HepG2 (cell line): ENCODE measurements around the gene SMYD4. TPM values are rescaled to one million over a fixed set of nuclear protein-coding genes. Genes with fewer than 3 reads are reported as not detected.

Source experiments
- KDM5B ChIP-seq: sonication (generic); formaldehyde crosslinking; IDR thresholded peaks from 2 replicates; pipeline ENCODE4 v1.4.0; 2020; ENCODE audit warnings: missing genetic modification reagents, mild to moderate bottlenecking, borderline replicate concordance
- MTA3 ChIP-seq: sonication (generic); formaldehyde crosslinking; IDR thresholded peaks from 2 replicates; pipeline ENCODE4 v1.4.0; 2020; ENCODE audit warnings: missing genetic modification reagents
- NCOA2 ChIP-seq: sonication (generic); formaldehyde crosslinking; IDR thresholded peaks from 2 replicates; pipeline ENCODE4 v1.8.0; 2022; ENCODE audit warnings: inconsistent platforms
- SOX13 ChIP-seq, 3 experiments: fragments of 450-650 bp in 1 of 3; sonication (generic) in 1 of 3; formaldehyde crosslinking in 1 of 3; IDR thresholded peaks in 2 of 3; conservative IDR thresholded peaks in 1 of 3; 2 replicates each; pipeline versions ENCODE4 v1.5.0 to v1.6.1; 2016 to 2020; ENCODE audit warnings: antibody characterized with exemption in 1 of 3, mild to moderate bottlenecking in 1 of 3, missing compliant biosample characterization in 1 of 3, missing genetic modification reagents in 1 of 3, moderate library complexity in 1 of 3
- WIZ ChIP-seq: sonication (generic); formaldehyde crosslinking; IDR thresholded peaks from 2 replicates; pipeline ENCODE4 v1.5.1; 2020; ENCODE audit warnings: mild to moderate bottlenecking, missing genetic modification reagents
- ZNF143 ChIP-seq: sonication (generic); formaldehyde crosslinking; IDR thresholded peaks from 2 replicates; pipeline ENCODE4 v1.4.0; 2020; ENCODE audit warnings: missing genetic modification reagents
- ZNF607 ChIP-seq: sonication (generic); formaldehyde crosslinking; IDR thresholded peaks from 2 replicates; pipeline ENCODE4 v1.5.1; 2020; ENCODE audit warnings: missing genetic modification reagents, mild to moderate bottlenecking, borderline replicate concordance
- polyA plus RNA-seq, 8 experiments: library from polyadenylated mRNA; depleted of rRNA in 3 of 8; stranded (reverse) in 7 of 8; unstranded in 1 of 8; fragments of >200 nt; fragmentation: Illumina TruSeq in 4 of 8; extraction: Trizol in 4 of 8; gene quantifications; 2 replicates each; pipeline versions ENCODE4 v1.2.1 to v1.2.3, GENCODE V29; 2011 to 2016; ENCODE audit warnings: low read depth in 4 of 8, missing spikeins in 1 of 8, mixed read lengths in 1 of 8; ENCODE audit not compliant: insufficient read depth in 1 of 8
- total RNA-seq, 5 experiments: library from RNA; depleted of rRNA; stranded (reverse); fragments of >200 nt; fragmentation: Illumina TruSeq; extraction: Trizol; gene quantifications; 2 replicates each; pipeline ENCODE4 v1.2.3, GENCODE V29; 2016; ENCODE audit warnings: low read depth in 1 of 5
- TF ChIP-seq, protein P1 (sequence below): fragments of 450-650 bp; IDR thresholded peaks from 2 replicates; pipeline ENCODE4 v1.6.1; 2016
- TF ChIP-seq, protein P2 (sequence below): sonication (generic); formaldehyde crosslinking; IDR thresholded peaks from 2 replicates; pipeline ENCODE4 v1.5.0; 2020; ENCODE audit warnings: mild to moderate bottlenecking, missing genetic modification reagents, borderline replicate concordance
- TF ChIP-seq, protein P3 (sequence below): IDR thresholded peaks from 2 replicates; pipeline ENCODE4 v1.6.1; 2016; ENCODE audit warnings: low read depth
- TF ChIP-seq, protein P4 (sequence below): IDR thresholded peaks from 2 replicates; pipeline ENCODE4 v1.6.1; 2018; ENCODE audit warnings: missing genetic modification reagents, mild to moderate bottlenecking, missing compliant biosample characterization
- TF ChIP-seq, protein P5 (sequence below): sonication (generic); formaldehyde crosslinking; IDR thresholded peaks from 2 replicates; pipeline ENCODE4 v1.5.1; 2020; ENCODE audit warnings: mild to moderate bottlenecking, moderate library complexity, missing genetic modification reagents

SMYD4 gene
- total and polyA plus RNA-seq, 2 of the 13 experiments (the other 11 are each of a cell fraction or from before 2014, with no cell fraction given) = 7.4 to 11.3 TPM

DNA sequence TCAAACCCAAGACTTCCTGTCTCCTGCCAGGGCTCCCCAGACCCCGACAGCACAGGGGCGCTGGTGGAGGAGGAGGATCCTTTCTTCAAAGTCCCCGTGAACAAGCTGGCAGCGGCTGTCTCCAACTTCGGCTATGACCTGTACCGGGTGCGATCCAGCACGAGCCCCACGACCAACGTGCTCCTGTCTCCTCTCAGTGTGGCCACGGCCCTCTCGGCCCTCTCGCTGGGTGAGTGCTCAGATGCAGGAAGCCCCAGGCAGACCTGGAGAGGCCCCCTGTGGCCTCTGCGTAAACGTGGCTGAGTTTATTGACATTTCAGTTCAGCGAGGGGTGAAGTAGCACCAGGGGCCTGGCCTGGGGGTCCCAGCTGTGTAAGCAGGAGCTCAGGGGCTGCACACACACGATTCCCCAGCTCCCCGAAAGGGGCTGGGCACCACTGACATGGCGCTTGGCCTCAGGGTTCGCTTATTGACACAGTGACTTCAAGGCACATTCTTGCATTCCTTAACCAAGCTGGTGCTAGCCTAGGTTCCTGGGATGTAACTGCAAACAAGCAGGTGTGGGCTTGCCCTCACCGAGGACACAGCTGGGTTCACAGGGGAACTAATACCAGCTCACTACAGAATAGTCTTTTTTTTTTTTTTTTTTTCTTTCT is 59.8 kb downstream of the SMYD4 start (continued):
- TF ChIP-seq, protein P1, sequence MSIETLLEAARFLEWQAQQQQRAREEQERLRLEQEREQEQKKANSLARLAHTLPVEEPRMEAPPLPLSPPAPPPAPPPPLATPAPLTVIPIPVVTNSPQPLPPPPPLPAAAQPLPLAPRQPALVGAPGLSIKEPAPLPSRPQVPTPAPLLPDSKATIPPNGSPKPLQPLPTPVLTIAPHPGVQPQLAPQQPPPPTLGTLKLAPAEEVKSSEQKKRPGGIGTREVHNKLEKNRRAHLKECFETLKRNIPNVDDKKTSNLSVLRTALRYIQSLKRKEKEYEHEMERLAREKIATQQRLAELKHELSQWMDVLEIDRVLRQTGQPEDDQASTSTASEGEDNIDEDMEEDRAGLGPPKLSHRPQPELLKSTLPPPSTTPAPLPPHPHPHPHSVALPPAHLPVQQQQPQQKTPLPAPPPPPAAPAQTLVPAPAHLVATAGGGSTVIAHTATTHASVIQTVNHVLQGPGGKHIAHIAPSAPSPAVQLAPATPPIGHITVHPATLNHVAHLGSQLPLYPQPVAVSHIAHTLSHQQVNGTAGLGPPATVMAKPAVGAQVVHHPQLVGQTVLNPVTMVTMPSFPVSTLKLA = 0 out of 2 replicates have a peak, but pooled peaks have one; percentile 6
- peak; percentile 35; the same call in 1 of the 2 replicates for TF ChIP-seq KDM5B (CRISPR knock-in tag)
- TF ChIP-seq, protein P2, sequence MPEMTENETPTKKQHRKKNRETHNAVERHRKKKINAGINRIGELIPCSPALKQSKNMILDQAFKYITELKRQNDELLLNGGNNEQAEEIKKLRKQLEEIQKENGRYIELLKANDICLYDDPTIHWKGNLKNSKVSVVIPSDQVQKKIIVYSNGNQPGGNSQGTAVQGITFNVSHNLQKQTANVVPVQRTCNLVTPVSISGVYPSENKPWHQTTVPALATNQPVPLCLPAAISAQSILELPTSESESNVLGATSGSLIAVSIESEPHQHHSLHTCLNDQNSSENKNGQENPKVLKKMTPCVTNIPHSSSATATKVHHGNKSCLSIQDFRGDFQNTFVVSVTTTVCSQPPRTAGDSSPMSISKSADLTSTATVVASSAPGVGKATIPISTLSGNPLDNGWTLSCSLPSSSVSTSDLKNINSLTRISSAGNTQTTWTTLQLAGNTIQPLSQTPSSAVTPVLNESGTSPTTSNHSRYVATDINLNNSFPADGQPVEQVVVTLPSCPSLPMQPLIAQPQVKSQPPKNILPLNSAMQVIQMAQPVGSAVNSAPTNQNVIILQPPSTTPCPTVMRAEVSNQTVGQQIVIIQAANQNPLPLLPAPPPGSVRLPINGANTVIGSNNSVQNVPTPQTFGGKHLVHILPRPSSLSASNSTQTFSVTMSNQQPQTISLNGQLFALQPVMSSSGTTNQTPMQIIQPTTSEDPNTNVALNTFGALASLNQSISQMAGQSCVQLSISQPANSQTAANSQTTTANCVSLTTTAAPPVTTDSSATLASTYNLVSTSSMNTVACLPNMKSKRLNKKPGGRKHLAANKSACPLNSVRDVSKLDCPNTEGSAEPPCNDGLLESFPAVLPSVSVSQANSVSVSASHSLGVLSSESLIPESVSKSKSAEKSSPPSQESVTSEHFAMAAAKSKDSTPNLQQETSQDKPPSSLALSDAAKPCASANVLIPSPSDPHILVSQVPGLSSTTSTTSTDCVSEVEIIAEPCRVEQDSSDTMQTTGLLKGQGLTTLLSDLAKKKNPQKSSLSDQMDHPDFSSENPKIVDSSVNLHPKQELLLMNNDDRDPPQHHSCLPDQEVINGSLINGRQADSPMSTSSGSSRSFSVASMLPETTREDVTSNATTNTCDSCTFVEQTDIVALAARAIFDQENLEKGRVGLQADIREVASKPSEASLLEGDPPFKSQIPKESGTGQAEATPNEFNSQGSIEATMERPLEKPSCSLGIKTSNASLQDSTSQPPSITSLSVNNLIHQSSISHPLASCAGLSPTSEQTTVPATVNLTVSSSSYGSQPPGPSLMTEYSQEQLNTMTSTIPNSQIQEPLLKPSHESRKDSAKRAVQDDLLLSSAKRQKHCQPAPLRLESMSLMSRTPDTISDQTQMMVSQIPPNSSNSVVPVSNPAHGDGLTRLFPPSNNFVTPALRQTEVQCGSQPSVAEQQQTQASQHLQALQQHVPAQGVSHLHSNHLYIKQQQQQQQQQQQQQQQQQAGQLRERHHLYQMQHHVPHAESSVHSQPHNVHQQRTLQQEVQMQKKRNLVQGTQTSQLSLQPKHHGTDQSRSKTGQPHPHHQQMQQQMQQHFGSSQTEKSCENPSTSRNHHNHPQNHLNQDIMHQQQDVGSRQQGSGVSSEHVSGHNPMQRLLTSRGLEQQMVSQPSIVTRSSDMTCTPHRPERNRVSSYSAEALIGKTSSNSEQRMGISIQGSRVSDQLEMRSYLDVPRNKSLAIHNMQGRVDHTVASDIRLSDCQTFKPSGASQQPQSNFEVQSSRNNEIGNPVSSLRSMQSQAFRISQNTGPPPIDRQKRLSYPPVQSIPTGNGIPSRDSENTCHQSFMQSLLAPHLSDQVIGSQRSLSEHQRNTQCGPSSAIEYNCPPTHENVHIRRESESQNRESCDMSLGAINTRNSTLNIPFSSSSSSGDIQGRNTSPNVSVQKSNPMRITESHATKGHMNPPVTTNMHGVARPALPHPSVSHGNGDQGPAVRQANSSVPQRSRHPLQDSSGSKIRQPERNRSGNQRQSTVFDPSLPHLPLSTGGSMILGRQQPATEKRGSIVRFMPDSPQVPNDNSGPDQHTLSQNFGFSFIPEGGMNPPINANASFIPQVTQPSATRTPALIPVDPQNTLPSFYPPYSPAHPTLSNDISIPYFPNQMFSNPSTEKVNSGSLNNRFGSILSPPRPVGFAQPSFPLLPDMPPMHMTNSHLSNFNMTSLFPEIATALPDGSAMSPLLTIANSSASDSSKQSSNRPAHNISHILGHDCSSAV (CRISPR knock-in tag) = no peak
- TF ChIP-seq, protein P3, sequence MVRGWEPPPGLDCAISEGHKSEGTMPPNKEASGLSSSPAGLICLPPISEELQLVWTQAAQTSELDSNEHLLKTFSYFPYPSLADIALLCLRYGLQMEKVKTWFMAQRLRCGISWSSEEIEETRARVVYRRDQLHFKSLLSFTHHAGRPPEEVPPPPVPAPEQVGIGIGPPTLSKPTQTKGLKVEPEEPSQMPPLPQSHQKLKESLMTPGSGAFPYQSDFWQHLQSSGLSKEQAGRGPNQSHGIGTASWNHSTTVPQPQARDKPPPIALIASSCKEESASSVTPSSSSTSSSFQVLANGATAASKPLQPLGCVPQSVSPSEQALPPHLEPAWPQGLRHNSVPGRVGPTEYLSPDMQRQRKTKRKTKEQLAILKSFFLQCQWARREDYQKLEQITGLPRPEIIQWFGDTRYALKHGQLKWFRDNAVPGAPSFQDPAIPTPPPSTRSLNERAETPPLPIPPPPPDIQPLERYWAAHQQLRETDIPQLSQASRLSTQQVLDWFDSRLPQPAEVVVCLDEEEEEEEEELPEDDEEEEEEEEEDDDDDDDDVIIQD (CRISPR knock-in tag) = no peak
- TF ChIP-seq WIZ = no peak
- TF ChIP-seq, protein P4, sequence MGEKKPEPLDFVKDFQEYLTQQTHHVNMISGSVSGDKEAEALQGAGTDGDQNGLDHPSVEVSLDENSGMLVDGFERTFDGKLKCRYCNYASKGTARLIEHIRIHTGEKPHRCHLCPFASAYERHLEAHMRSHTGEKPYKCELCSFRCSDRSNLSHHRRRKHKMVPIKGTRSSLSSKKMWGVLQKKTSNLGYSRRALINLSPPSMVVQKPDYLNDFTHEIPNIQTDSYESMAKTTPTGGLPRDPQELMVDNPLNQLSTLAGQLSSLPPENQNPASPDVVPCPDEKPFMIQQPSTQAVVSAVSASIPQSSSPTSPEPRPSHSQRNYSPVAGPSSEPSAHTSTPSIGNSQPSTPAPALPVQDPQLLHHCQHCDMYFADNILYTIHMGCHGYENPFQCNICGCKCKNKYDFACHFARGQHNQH = peak; percentile 38; the same call in 1 of the 2 replicates
- TF ChIP-seq NCOA2 (CRISPR knock-in tag) = peak; percentile 69
- no peak for TF ChIP-seq ZNF607 (CRISPR knock-in tag)
- TF ChIP-seq SOX13 (IDR thresholded peaks at IDR 0.05) = no peak
- peak in 1 of 2 experiments; percentile 73; a peak in 2 of 4 replicates for TF ChIP-seq SOX13 (CRISPR knock-in tag; conservative IDR thresholded peaks at IDR 0.05 in 1 of 2, IDR thresholded peaks at IDR 0.05 in 1 of 2)
- TF ChIP-seq MTA3 (CRISPR knock-in tag) = no peak
- TF ChIP-seq, protein P5, sequence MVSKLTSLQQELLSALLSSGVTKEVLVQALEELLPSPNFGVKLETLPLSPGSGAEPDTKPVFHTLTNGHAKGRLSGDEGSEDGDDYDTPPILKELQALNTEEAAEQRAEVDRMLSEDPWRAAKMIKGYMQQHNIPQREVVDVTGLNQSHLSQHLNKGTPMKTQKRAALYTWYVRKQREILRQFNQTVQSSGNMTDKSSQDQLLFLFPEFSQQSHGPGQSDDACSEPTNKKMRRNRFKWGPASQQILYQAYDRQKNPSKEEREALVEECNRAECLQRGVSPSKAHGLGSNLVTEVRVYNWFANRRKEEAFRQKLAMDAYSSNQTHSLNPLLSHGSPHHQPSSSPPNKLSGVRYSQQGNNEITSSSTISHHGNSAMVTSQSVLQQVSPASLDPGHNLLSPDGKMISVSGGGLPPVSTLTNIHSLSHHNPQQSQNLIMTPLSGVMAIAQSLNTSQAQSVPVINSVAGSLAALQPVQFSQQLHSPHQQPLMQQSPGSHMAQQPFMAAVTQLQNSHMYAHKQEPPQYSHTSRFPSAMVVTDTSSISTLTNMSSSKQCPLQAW (CRISPR knock-in tag) = 0 out of 2 replicates have a peak, but pooled peaks have one; percentile 32
- no peak for TF ChIP-seq ZNF143 (CRISPR knock-in tag)
